Activated CD8-positive, alpha-beta memory T cell treated with anti-CD3 and anti-CD28 coated beads, Interleukin-2, amount 50 U/mL, for 24 hours (primary cell): Measurements from ENCODE around the gene AGAP5.

ENCODE experiments used
- DNase-seq: peaks from one replicate; pipeline ENCODE4 v3.0.0-alpha.2; 2020; ENCODE audit errors: extremely low read depth

The AGAP5 gene

GRCh38 chr10:73625884-73626752, 71.8 kb downstream of the AGAP5 start:
- peak; percentile 80 for DNase-seq

GRCh38 chr10:73625004-73625883, 72.7 kb downstream of the AGAP5 start:
- DNase-seq, result no peak
